ENCODE measurements around the gene PARD3.

The PARD3 gene

GRCh38 chr10:34137955-34138354 lies 677.1 kb downstream of the PARD3 start:
- no peak for DNase-seq

- DNase-seq = no peak
These were observed 677.9 kb downstream of the PARD3 start for GRCh38 chr10:34137201-34137600.

GRCh38 chr10:34135515-34135914 lies 679.6 kb downstream of the PARD3 start:
- no peak for DNase-seq

GRCh38 chr10:34134602-34135001 lies 680.5 kb downstream of the PARD3 start:
- DNase-seq = no peak

GRCh38 chr10:34133406-34133805 lies 681.7 kb downstream of the PARD3 start:
- no peak for DNase-seq

GRCh38 chr10:34131152-34131551 lies 683.9 kb downstream of the PARD3 start:
- no peak for DNase-seq

DNA sequence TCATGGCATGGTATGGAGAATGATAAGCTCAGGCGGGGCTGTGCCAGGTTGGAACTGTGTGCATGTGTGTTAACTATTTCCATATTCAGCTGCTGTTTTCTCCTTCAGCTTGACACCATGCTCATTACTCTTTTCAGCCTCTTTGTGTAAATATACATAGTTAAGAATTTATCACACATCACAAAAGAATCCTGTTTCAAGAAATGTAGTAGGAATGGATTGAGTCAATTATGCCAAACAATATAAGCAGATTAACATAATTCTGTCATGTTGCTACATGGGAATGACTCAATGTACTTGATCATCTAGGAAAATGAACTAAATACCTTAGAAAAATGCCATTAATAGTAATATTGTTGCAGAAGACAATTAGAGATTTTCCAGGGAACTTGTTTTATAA lies 687.4 kb downstream of the PARD3 start:
- no peak for DNase-seq

DNA sequence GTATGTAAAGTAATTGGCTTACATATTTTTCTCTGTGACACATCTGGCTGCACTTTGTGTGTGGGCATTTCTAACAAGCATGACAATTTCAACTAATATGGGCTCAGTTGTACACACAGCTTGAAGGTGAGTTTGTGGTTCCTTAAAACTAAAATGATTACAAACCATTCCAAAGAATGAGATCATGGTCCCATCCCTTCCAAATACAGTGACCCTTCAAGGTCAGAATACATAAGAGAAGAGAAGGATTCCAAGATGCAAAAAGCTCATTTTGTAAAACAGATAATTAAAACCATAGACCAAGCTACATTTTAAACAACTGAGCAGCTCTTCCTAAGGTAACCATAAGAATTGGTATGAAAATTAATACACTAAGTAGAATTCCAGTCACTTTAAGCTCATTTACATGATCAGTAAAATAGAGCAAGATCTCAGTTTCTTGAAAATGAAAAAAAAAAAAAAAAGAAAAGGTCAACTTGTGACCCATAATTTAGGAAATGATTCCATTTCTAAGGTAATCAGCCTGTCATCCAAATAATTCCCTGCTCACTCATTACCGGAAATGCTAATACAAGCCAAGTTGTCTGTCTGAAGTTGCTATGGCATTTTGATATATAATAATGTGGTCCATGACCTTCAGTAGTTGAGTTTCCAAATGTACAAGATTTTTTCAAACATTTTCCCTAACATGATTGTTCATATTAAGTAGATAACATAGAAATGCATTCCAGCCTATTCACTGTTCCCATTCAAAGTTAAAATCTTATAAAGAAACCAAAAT lies 688.5 kb downstream of the PARD3 start:
- no peak for DNase-seq

DNA sequence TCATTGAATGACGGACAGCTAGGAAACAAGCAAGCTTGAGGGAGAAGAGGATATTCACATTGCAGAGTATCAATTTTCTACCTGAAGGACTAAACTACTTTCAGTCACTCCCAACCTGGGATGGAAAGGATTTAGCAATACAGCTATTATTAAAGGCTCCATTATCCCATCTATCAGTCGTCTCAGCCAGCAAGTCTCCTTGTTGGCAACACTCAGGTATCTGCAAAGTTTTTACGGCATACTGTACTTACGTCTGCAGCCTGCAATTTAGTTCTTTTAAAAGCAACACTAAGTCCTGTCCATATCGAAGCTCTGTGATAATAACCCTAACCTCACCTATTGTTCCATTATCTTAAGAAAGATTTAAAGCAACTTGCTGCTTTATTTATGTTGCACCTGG lies 689.4 kb downstream of the PARD3 start:
- DNase-seq = no peak

DNA sequence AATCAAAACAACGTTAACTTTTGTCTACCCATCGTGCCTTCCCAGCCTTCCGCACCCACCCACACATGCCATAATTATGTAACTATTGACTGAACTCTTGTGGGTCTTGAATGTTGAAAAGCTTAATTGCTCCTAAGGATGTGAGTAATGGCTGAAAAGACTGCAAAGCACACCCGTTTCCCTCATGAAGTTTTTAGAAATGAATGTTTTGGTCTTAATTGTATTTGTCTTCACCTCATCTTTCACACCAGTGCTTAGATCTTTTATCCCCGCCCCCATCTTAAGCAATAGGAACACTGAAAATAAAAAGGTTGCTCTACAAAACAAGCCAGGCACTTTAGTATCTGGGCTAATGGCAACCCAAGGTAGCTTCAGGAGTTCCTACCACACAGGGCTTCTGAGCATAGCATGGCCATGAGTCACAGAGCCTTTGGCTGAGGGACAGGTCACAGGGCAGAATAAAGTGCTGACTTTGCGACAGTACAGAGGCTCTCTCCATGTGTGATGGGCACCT lies 690.5 kb downstream of the PARD3 start:
- no peak for DNase-seq

DNA sequence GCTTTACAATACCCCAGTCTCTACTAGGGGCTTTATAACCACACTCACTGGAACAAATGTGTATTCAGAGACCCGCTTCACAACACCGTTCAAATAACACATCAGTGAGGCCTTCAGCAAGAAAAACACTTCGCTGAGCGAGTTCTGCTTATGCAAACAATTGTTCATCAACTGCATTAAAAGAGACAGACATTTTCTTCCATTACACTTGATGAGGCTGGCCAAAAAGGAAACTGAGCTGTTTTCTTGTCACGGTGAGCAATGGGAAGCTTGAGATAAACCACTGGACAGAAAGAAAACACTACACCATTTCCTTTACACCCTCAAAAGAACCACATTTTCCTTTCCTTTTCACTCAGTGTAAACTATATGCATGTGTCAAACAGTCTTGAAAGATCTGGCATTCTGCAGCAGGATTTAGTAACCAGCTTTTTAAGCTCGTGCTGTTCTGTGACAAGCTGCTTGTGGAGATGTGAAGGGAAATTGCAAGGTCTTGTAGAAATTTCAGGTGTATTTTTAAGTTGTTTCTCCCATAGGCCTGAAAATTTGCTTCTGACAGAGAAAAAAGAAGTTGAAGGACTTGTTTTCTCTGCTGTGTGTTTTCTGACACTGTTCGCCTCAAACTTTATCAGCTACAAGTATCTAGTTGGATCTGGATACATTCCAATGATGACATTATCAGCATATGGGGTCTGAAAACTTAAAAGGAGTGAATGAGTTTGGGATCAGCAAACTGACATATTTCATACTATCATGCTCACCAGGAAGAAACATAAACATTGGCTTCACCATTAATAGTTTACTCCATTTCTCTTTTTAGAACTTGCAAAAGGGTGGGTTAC lies 693.1 kb downstream of the PARD3 start:
- DNase-seq = no peak

GRCh38 chr10:34121125-34121753 lies 693.9 kb downstream of the PARD3 start:
- no peak for DNase-seq

GRCh38 chr10:34119456-34119855 lies 695.6 kb downstream of the PARD3 start:
- DNase-seq = no peak

- DNase-seq = no peak
These were observed 698.3 kb downstream of the PARD3 start for GRCh38 chr10:34116681-34117271.

- no peak for DNase-seq
These were observed 698.9 kb downstream of the PARD3 start for GRCh38 chr10:34116220-34116641.

GRCh38 chr10:34114914-34115313 lies 700.2 kb downstream of the PARD3 start:
- DNase-seq = no peak

DNA sequence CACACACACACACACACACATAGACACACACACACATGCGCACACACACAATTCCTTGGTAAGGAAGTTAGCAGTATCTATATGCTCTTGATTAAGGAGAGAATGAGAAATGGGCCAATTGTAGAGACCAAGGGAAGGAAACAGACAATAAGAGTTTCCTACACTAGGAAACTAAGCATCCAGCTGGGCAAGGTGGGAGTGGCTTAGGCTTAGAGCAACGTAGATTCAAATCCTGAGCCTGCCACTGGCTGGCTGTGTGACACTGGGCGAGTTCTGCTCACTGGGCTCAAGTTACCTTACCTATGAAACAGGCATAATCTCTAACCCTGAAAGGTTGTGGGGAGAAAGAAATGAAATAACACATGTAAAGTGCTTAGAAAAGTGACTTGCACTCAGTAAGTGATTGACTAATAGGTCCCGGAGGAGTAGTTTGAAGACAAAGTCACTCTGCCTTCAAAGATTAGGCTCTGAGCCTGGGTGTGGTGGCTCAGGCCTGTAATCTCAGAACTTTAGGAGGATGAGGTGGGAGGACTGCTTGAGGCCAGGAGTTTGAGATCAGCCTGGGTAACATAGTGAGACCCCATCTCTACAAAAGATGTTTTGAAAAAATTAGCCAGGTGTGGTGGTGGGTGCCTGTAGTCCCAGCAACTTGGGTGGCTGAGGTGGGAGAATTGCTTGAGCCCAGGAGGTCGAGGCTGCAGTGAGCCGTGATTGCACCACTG lies 701.4 kb downstream of the PARD3 start:
- no peak for DNase-seq

DNA sequence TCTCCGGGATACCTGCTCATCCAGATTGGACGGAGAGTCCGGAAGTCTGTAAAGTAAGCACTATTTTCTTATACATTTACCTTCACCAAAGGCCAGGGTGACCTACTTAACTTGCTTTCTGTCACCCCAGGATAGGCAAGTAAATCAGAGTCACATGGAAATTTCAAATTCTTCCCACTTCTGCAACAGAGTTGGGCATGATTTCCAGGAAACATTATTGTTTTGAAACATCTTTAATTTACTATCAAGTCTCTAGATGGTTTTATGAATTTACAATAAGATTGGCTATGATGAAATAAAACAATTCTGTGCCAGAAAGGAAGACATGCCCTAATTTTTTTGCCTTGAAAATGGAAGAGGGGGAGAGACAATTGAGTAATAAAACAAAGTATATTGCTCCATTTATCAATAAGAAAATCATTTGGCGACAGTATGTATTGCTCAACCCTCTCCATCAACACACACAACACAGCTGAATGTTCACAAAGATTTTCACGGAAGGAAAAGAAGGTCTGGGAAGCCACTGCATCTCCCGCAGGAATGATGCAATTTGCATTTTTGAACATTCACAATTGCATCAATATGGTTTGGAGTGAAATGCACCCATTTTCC lies 702.8 kb downstream of the PARD3 start:
- no peak for DNase-seq

GRCh38 chr10:34111179-34111578 lies 703.9 kb downstream of the PARD3 start:
- DNase-seq = no peak

DNA sequence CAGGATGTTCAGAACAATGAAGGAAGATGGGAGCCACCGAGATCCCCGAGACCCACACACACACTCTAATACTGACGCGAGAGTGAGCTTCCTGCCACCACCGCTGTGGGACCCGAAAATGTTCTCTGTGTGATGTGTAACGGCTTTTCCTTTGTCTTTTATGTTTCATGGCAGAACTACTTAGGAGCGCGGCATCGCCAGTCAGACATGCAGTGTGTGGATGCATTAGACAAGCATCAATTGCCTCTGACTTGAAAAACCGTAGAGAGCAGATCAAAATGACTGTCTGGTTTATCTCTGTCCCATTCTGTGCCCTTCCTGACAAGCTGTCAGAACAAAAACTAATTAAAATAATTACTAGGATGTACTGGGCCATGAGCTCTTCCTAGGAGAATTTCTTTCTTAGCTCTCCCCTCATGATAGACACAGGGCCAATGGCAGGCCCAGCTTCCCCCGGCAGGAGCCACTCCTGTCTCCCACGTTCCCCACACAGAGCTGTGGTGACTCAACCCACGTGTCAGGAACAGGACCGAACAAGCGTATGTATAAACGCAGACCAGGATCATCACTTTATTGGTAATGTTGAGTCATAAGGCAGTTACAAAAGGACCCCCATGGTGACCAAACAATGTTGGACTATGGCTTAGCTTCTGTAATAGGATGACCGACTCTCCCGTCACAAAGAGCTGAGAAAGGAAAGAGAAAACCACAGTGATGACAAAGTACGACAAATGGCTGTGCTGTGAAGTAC lies 705.0 kb downstream of the PARD3 start:
- no peak for DNase-seq

- no peak for DNase-seq
These were observed 705.6 kb downstream of the PARD3 start for GRCh38 chr10:34109495-34109894.

All from stimulated activated CD4-positive, alpha-beta T cell treated with anti-CD3 and anti-CD28 coated beads, Interleukin-2, amount 100 ng/mL, for 48 hours (primary cell).